ENCODE data around the gene YBX1.
A peak's percentile ranks its signal among the peaks of the same experiment; 100 is the strongest.
"Not testable (repeated sequence)": the region's sequence is repeated elsewhere in the genome, so short reads cannot be mapped to it uniquely, and the experiment has no call there.

YBX1 gene

DNA sequence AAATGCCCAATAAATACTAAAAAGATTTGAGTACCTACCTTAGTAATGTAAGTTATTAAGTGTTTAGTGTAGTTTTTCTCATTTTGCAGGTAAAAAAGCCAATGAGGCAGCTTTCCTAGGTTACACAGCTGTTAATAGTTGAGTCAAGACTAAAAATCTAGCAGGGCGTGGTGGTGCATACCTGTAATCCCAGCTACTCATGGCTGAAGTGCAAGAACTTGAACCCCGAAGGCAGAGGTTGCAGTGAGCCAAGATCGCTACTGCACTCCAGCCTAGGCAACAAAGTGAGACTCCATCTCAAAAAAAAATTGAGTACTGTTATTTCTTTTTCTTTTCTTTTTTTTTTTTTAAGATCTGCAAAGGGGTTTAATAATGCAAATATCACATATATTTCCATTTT lies 7.7 kb downstream of the YBX1 start:
- DNase-seq (ENCODE audit: low read depth, low spot score): no peak

DNA sequence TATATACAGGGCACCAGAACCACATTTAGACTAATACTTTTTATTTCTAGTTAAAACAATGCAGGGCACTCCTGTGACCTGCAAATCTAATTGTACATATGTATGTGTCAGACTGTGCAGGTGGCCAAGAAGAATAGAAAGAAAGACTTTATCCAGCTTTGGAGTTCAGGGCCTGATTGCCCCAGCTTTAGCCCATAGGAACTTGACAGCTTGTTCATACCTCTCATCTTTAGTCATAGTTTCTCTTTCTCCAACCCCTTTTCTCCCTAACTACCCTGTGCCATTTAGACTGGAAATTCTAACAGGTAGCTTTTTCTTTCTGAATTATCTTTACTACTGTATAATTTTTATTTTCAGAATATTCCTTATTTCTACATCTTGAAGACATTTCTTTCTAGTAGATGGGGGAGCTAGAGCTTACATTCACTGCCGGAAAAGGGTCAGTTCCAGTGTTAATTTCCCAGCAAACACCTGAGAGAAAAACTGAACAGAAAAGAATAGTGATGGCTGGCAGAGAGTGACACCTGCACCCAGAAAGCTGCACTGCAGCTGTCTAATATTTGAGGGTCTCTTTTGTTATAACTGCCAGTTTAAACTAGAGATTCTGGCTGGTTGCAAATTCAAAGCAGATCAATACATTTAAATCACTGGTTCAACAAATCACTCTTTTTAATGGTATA lies 8.4 kb downstream of the YBX1 start:
- peak; percentile 18 for DNase-seq (ENCODE audit: low read depth, low spot score)

DNA sequence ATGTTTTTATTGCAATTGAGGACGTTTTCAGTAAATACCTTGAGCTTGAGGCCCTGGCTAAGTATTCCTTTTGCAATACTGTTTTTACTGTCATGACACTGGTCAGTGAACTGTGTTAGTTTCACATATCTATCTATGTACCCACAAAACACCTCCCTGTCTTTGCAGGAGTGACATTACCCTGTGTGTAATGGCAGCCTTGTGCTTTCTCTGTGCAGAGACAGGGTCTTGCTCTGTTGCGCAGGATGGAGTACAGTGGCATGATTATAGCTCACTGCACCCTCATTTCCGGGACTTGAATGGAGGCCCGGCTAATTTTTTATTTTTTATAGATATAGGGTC lies 8.9 kb downstream of the YBX1 start:
- DNase-seq (ENCODE audit: low read depth, low spot score): no peak

DNA sequence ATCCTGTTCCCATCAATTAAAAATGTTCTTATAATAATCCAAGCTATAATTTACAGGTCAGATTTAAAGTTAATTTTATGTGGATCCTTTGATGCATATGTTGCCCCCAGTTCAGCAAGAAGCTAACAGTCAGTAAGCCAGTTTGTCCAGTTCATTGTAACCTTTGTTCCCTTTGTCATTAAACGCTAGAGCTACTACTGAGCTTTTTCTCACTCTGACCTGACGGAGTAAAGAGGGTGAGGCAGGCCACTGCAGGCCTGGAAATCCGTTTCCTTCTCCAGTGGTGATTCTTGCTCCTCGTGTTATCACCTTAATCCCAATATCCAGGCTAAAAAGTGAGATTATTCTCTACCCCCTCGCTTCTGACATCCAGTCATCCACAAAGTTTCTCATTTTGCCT lies 10.2 kb downstream of the YBX1 start:
- no peak for DNase-seq (ENCODE audit: low read depth, low spot score)

DNA sequence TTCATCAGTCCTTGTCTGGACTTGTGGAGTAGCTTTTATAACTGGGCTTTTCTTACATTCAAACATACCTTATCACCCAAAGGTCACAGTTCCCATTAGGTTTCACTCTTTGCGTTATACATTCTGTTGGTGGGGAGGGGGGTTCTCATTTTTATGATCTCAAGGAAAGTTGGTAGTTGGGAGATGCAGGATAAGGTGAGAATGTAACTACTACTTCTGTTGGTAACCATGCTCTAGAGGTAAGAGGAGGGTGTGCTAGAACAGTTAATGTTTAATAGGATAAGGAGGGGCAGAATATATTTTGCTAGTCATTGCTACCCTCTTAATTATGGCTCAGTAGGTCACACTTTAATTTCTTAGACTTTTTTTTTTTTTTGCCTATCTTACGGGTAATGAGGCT lies 10.7 kb downstream of the YBX1 start:
- DNase-seq (ENCODE audit: low read depth, low spot score): no peak

DNA sequence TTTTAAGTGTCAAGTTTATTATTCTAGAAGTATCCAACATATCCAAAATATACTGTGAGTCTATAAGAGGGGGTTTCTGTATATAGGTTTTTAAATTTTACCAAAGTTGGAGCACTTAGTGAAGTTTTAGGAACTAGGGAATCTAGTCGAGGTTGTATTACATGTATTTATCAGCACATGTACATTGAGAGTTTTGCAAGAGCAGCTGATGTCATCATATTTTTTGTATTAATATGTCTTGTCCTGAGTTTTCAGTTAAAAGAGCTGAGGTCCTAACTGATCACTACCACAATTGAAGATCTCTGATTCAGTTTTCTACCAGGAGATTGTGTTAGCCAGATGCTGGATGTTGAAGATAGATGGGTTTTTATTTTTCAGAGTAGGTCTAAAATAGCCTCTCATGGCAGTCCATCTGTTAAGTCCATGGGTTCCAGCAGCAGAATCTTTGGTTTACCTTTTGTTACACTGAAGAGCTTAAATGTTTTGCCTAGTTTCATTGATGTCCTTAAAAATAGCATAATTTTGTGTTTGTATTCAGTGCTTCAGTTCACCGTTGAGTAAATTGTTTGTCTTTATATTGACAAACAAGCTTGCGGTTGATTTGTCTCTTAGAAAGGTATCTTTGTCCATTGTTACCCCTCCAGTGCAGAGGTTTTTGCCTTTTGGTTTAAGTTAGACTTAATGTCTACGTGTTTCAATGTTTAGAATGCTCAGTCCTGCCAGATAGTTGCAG lies 16.0 kb downstream of the YBX1 start:
- DNase-seq (ENCODE audit: low read depth, low spot score): no peak

DNA sequence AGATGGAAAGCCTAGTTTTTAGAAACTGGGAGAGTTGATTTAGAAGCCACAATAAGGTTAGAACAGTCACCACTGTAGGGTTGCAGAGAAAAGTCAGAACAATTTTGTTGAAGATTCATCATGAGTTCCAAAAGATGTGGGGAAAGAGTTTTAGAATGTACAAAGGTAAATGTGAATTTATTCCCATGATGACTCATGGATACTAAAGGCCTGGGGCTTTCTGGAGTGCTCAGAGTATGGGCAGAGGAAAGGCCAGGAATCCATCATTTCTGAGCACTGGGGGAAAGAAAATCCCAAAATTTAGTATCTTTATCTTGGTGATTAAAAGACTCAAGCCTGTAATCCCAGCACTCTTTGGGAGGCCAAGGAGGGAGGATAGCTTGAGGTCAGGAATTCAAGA lies 17.8 kb downstream of the YBX1 start:
- no peak for DNase-seq (ENCODE audit: low read depth, low spot score)

DNA sequence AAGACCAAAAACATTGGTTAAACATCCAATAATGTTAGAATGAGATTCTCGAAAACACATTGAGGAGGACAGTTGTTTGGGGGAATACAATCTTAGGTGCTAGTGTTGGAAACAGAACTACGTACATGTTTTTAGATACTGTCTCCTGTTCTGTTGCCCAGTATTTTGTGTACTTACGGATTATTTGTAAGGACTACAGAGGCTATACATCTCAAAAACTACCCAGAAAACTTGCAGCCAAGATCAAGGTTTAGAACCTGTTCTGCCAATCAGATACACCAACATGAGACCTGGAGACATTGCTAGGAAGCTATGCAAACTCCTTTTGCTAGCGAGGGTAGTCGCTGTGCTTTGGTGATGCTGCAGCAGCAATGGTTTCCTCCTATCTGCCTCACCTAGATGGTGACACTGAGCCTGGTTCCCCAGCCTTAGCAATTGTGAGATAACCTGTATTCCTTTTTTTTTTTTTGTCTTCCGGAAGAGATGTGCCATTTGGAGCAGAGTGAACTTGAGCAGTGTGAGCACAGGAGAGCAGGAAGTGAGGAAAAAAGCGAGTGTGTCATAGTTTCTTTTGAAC lies 21.8 kb downstream of the YBX1 start:
- DNase-seq (ENCODE audit: low read depth, low spot score): no peak

DNA sequence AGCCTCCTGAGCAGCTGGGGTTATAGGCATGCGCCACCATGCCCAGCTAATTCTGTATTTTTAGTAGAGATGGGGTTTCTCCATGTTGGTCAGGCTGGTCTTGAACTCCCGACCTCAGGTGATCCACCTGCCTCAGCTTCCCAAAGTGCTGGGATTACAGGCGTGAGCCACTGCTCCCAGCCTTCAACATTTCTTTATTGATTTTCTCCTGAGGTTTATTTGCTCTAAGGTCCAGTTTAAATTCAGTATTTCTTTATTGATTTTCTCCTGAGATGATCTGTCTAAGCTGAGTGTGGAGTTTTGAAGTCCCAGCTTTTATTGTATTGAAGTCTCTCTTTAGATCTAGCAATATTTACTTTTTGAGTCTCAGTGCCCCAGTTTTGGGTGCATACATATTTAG lies 30.6 kb downstream of the YBX1 start:
- not testable (repeated sequence) for DNase-seq (ENCODE audit: low read depth, low spot score)

DNA sequence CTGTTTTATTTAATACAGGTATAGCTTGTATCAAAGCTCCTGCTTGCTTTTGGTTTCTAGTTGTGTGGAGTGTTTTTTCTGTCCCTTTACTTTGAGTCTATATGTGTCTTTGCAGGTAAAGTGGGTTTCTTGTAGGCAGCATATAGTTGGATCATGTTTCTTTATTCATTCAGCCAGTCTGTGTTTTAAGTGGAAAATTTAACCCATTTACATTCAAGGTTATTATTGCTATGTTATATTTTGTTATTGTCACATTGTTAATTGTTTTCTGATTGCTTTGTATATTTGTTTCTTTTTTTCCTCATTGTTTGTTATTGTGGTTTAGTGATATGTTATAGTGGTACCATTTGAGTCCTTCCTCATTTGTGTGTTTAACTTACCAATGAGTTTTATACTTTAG lies 31.1 kb downstream of the YBX1 start:
- DNase-seq (ENCODE audit: low read depth, low spot score): no peak

DNA sequence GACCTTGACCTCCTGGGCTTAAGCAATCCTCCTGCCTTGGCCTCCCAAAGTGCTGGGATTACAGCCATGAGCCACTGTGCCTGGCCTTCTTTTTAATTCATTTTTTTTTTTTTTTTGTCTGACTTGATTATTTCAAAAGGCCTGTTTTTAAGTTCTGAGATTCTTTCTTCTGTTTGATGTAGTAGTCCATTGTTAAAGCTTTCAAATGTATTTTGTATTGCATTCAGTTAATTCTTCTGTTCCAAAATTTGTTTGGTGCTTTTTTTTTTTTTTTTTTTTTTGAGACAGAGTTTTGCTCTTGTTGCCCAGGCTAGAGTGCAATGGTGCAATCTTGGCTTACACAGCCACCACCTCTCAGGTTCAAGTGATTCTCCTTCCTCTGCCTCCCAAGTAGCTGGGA lies 32.2 kb downstream of the YBX1 start:
- not testable (repeated sequence) for DNase-seq (ENCODE audit: low read depth, low spot score)

DNA sequence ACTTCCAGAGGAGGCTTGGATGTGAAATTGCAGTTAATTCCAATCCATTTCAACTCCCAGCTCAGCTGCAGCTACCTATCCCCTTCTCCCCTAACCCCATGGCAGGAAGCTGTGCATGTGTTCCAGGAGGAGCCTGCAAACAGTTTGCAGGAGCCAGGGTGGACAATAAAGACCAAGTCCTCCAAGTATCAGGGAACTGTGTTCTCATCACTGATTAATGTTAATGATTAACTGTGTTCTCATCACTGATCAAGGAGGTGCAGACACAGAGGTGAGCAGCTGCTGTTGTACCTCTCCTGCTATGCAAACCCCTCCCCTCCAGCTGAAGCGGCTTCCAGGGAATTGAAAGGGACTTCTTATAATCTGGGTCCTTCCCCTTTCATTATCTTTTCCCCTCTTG lies 38.6 kb downstream of the YBX1 start:
- no peak for DNase-seq (ENCODE audit: low read depth, low spot score)

DNA sequence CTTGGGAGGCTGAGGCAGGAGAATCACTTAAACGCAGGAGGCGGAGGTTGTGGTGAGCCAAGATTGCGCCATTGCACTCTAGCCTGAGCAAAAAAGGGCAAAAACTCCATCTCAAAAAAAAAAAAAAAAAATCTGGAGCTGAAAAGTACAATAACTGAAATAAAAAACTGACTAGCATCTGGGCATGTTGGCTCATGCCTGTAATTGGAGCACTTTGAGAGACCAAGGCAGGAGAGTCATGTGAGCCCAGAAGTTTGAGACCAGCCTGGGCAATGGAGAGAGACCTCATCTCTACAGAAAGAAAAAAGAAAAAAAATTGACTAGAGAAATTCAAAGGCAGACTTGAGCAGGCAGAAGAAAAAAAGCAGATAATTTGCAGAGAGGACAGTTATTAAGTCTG lies 39.7 kb downstream of the YBX1 start:
- no peak for DNase-seq (ENCODE audit: low read depth, low spot score)

DNA sequence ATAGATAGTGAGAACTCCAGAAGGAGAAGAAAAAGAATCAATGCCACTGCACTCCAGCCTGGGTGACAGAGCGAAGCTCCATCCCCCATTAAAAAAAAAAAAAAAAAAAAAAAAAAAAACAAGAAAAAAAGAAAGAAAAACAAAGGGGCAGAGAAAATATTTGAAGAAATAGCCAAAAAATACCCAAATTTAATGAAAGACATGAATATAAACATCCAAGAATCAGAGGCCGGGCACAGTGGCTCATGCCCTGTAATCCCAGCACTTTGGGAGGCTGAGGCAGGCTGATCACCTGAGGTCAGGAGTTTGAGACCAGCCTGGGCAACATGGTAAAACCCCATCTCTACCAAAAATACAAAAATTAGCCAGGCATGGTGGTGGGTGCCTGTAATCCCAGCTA lies 40.2 kb downstream of the YBX1 start:
- DNase-seq (ENCODE audit: low read depth, low spot score): not testable (repeated sequence)

DNA sequence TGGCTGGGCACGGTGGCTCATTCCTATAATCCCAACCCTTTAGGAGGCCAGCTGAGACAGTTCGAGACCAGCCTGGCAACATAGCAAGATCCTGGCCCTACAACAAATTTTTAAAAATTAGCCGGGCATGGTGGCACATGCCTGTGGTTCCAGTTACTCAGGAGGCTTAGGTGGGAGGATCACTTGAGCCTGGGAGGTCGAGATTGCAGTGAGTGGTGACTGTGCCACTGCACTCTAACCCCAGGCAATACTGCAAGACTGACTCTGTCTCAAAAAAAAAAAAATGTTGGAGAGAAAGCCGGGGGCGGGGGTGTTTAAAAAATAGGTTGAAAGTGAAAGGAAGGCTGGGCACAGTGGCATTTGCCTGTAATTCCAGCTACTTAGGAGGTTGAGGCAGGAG lies 41.3 kb downstream of the YBX1 start:
- no peak for DNase-seq (ENCODE audit: low read depth, low spot score)

DNA sequence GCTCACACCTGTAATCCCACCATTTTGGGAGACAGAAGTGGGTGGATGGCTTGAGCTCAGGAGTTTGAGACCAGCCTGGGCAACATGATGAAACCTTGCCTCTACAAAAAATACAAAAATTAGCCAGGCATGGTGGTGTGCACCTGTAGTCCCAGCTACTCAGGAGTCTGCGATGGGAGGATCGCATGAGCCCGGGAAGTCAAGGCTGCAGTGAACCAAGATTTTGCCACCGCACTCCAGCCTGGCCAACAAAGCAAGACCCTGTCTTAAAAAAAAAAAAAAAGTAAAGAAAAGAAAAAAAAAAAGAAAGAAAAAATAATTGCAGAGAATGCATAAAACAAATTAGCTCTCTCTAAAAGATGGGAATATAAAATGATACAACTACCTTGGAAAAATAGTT lies 43.6 kb downstream of the YBX1 start:
- not testable (repeated sequence) for DNase-seq (ENCODE audit: low read depth, low spot score)

DNA sequence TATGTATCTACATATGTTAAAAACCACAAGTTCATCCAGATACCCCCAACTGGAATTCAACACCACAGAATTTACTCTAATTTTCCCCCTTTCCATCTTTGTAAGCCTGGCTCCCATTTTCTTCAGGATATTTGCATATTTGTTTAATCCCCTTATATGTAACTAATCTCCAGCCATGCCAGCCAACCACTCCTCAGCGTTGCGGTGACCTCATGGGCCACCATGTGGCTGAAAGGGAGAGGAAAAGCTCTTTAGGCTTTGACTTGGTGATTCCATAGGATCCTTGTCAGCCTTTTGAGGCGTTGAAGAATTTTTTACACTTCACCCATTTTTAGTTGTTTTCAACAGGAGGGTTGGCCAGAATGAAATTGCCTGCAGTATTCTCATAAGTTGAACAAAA lies 47.8 kb downstream of the YBX1 start:
- DNase-seq (ENCODE audit: low read depth, low spot score): no peak

DNA sequence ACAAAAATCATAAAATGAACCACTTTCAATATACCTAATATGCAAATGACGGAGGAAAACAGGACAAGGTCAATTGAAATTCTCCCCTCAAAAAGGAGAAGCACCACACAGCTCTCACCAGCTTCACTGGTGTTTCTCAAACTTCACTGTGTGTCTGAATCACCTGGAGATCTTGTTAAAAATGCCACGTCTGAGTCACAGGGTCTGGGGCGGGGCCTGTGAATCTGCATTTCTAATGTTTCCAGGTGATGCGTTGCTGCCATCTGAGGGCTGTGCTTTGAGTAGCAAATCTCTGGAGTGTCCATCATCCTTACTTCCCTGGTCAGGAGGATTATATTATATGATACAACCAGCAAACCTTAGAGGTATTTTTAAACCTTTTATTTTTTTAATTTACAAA lies 48.8 kb downstream of the YBX1 start:
- DNase-seq (ENCODE audit: low read depth, low spot score): no peak

DNA sequence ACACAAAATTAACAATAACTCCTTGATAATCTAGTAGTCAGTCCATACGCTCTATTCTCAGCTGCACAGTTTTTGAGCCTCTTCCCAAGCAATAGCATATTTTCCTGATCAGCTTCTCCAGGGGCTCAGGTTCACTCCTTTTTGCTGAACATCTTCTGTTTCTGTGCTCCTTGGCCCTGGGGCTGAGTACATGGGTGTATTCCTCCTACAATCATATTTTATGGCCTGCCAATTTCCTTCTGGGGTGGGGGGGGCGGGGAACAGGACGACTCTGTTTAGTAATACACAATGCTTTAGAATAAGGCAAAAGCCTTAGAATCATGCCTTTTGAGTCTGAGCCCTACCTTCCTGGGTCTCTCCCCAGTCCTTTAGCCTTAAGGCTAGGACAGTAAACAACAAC lies 49.4 kb downstream of the YBX1 start:
- DNase-seq (ENCODE audit: low read depth, low spot score): no peak

DNA sequence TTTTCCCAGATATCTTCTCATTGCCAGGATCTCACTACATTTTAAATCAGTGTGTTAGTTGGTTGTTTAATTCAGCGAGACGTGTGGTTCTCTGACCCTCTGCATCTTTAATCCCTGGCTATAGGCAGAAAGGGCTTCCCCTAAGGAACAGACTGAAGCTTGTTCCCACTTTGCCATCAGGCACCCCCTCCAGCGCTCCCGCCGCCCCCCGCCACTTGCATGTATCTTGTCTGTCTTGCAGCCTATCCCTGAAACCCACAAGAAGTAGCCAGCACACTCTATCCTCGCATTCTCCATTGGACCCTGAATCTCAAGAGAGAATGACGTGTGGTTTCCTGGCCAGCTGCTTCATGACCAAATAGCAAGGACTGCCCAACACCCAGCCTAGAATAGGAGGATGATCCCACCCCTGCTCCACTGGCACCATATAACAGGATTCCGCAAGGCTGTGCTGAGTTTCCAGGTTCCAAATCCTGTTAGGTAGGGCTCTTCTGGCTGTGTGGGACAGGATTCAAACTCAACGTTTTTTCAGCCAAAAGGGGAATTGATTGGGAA lies 50.0 kb downstream of the YBX1 start:
- DNase-seq (ENCODE audit: low read depth, low spot score): no peak

DNA sequence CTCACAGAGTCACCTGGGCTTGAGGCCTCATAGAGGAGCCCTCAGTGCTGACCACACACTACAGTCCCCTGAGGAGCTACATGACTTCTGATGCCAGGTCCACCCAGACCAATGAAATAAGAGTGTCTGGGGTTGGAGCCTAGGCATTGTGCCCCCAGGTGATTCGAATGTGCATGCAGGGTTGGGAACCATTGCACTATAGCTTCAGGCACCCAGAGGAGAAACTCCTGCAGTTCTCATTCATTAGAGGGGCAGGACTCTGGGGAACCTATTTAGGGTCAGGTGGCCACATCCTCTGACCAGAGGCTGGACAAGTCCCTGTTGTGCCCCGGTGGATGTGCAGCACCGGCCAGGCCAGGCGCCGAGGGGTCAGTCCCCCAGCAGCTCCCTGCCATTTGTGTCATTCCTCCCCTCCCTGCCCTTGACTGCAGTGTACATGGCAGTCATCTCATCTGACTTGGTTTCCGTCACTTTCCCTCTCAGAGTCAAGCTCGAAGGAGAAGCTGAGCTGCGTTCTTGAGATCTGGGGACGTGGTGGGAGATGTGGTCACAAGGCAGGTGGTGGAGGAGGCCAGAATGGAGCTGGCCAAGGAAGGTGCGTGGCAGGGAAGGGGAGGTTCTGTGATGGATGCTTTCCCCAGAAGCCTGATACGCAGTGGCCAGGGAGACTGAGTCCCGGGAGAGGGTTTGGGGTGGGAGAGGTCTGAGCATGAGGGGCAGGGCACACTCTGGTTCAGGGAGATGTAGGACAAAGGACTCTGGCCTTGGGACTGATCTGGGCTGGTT lies 51.4 kb downstream of the YBX1 start:
- DNase-seq (ENCODE audit: low read depth, low spot score): no peak

Data from astrocyte of the hippocampus (primary cell).